KOPT-K1 (cell line): ENCODE measurements around the gene RPL31.

Experiments
- H3K27ac ChIP-seq: fragments of 200-600 bp; sonication (generic); 2 replicates; pipeline ENCODE4 v1.5.1; 2016; ENCODE audit warnings: antibody characterized with exemption, mild to moderate bottlenecking, low read depth, low read length; ENCODE audit not compliant: poor library complexity, severe bottlenecking
- H3K36me3 ChIP-seq: fragments of 200-600 bp; sonication (generic); 2 replicates; pipeline ENCODE4 v1.5.1; 2017; ENCODE audit warnings: antibody characterized with exemption, mild to moderate bottlenecking, low read length, moderate library complexity; ENCODE audit not compliant: insufficient read depth
- H3K9me3 ChIP-seq: fragments of 200-600 bp; sonication (generic); 2 replicates; pipeline ENCODE4 v1.5.1; 2017; ENCODE audit warnings: antibody characterized with exemption, low read length, mild to moderate bottlenecking; ENCODE audit not compliant: insufficient read depth, poor library complexity, severe bottlenecking

RPL31 gene

DNA sequence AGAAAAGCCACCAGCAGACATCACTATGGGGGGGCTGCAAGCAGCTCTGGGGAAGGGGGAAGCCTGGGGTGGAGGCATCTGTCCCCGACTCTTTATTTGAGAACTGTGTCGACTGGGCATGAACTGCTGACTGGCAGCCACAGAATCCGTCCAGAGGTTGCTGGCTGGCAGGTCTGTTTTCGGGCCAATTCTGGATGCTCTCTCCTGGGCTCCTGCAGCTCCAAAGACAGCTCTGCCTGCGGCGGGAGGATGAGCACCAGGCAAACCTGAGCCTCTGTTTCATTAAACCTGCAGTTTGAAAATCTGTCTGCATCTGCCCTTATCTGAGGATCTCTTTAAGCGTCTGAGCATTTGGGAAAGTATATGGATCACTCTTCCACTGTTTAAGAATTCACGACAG, 34.4 kb upstream of the RPL31 start:
- H3K36me3 ChIP-seq: peaks cover 44% of the 10 kb centered on the region
- H3K9me3 ChIP-seq: no peaks in the 10 kb centered on the region
- no peak overlapping the region for H3K27ac ChIP-seq

DNA sequence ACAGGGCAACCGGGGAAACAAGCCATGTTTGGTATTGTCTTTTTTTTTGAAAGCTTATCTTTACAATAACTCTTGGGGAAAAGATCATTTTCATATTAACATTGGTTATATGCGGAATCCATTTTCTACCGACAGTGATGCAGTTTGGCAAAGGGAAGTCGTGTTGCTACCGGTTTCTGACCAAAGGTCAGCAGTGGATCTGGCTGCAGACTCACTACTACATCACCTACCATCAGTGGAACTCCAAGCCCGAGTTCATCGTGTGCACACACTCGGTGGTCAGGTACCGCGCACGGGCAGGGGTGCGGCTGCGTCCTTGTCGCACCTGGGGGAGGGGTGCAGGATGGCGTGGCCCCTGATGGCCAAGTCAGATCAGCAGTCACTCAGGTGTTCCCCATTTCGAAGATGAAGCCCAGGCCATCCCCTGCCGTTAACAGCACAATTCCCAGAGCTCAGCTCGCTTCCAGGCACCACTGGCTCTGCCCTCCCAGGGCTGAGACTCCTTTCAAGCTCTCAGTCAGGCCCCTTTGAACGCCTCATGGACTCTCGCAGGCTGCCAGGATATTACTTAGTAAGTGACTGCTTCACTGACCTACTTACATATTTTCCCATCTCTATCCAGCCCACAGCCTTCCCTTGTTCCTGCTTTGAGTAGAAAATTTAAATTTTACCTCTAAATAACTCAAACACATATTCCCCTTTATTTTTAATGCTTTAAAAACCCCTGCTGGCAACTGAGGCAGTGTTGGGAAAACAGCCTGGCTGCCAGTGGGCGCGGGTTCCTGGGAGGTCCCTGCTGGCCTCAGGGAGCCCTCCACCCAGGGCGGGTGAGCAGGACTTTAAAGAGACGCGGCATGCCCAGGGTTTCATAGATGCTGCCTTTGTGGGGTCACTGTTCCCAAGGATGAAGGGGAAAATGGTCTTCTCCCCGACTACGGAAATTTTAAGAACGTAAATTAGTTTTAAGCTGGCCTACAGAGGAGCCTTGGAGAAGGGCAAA, 33.6 kb upstream of the RPL31 start:
- H3K36me3 ChIP-seq: peaks cover 49% of the 10 kb centered on the region
- H3K9me3 ChIP-seq: no peaks in the 10 kb centered on the region

DNA sequence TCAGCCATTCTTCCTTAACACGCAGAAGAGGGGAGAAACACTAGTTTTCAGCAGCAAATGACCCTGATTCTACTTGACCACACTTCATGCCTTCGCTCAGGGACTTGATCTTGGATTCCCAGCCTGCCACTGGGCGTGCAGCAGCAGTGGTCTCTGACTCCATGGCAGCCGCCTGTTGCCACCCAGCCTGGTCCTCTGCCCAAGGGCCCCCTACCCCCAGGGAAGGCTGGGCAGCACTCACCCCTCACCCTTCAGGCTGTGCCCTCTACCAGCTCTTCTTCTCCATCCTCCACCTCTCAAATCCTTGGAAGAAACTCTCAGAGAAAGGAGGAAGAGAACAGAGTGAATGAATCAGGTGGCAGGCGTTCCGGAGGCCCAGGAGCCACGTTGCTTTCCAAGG, 32.1 kb upstream of the RPL31 start:
- Histone ChIP-seq H3K27ac (no peak overlapping the region), H3K36me3 (peaks cover 61% of the 10 kb centered on the region), H3K9me3 (no peaks in the 10 kb centered on the region)

More for the DNA sequence above, 33.6 kb upstream of the RPL31 start:
- H3K27ac ChIP-seq: no peak overlapping the region

DNA sequence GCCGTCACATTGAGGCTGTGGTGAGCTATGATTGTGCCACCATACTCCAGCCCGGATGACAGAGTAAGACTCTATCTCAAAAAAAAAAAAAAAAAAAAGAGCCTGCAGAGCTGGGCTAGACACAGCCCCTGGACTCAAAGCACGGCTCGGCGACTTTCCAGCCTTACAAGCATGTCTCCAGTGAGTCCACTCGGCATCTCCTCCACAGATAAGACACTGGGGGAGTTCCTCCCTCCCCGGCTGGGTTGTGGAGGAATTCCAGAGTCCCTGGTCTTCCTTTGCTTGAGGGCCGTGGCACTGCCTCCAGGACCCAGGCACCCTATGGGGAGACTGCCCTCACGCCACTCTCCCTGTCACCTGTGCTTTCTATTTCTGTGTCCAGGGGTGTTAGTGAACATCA, 30.9 kb upstream of the RPL31 start:
- no peak overlapping the region for H3K27ac ChIP-seq
- H3K36me3 ChIP-seq: peaks cover 73% of the 10 kb centered on the region
- H3K9me3 ChIP-seq: no peaks in the 10 kb centered on the region

DNA sequence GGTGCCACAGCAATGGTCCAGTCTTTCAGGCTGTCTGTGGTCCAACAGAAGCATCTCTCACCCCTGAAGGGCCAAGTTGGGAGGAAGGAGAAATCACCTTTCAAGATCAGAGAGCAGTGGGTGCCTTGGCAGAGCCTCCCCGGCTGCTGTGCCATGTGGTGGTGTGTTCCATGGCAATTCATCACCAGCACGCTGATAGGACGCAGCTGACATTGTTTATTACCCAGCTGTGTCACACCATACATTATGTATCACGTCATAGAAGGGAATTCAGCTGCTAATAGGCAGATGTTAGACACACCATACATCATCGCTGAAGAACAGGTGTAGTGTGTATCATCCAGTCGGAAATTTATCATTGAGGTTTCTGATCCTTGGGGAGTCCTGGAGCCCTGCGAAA, 29.6 kb upstream of the RPL31 start:
- Histone ChIP-seq H3K27ac (no peak overlapping the region), H3K36me3 (peaks cover 75% of the 10 kb centered on the region), H3K9me3 (no peaks in the 10 kb centered on the region)

DNA sequence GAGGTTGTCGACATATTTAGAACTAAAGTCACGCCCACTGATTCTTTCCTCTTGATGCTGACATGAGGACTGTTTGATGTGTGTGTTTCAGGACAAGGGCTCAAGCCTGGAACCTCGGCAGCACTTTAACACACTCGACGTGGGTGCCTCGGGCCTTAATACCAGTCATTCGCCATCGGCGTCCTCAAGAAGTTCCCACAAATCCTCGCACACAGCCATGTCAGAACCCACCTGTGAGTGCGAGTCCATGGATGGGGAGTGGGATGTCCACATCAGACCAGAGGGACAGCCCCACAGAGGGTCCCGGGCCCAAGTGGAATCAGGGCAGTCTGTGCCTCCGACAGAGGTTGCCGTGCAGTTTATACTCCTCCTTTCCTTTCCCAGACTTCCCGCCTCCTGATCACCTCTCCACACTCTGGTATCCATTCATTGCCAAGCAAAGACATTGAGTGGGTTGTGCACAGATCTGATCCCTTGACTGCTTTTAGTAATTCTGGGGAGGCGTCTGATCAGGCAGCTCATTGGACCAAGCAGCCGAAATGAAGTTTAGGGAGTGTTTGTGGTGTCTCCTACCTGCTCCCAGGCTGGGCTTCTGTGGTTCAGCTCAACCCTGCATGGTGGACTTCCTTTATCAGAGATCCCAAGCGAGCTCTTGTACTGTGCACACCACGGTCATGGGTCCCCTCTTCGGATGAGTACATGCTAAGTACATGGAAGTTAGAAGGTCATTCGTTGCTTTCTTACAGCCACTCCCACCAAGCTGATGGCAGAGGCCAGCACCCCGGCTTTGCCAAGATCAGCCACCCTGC, 27.2 kb upstream of the RPL31 start:
- Histone ChIP-seq H3K27ac (no peak overlapping the region), H3K36me3 (peaks cover 56% of the 10 kb centered on the region), H3K9me3 (no peaks in the 10 kb centered on the region)

DNA sequence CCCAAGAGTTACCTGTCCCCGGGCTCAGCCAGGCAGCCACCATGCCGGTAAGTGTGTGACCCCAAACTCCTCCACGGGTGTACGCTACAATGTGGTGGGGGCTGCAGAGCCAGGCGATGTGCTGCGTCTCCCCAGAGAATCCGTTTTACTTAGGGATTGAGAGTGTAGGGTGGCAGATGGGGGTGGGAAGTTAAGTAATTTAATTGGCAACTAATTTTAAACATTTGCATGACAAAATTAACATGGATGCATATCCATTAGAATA, 26.6 kb upstream of the RPL31 start:
- H3K9me3 ChIP-seq: no peaks in the 10 kb centered on the region
- H3K36me3 ChIP-seq: peaks cover 55% of the 10 kb centered on the region
- H3K27ac ChIP-seq: no peak overlapping the region

DNA sequence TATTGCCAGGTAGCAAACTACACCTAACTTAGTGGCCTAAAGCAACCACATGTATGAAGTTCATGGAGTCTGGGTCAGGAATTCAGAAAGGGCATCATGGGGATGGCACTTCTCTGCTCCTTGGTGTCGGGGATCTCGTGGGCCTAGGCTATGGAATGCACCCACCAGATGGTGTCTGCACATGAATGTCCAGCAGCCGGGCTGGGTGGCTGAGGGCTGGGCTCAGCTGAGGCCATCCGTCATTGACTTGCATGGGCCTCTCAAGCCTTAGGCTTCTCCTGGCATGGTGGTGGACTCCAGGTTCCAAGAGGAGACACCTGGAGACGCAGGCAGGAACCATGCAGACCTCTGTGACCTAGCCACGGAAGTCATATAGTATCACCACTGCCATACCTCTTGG, 26.0 kb upstream of the RPL31 start:
- no peaks in the 10 kb centered on the region for H3K9me3 ChIP-seq
- H3K27ac ChIP-seq: no peak overlapping the region

DNA sequence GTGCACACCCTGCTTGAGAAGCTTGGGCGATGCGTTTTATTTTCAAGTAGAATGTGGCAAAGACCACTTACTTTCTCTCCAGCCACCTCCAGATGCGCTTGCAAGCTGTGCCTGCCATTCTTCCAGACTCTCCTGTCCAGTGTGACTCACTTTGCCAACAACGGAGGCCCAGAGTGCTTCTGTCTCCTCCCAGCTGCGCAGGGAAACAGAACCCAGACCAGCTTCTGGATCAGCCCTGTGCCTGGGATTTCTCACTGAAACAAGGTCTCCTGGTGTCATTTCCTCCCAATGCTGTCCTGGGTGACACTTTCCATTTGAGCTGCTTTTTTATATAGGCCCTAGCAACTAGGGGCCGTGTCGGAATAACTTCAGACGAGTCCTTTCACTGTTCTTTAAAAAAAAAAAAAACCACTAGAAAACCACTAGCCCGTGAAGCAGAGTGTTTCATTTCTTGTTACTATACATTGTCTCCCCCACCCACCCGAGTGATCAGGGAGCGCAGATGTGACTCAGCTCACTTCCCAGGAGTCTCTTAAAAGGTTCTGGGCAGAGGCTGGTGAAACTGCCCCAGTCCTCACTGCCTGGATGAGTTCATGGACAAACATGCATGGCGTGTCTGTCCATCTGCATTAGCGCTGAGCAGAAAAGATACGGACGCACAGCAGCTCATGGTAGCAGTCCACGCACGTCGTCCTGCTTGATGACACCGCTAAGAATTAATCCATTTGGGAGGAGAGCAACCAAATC, 25.3 kb upstream of the RPL31 start:
- H3K36me3 ChIP-seq: peaks cover 43% of the 10 kb centered on the region
- no peak overlapping the region for H3K27ac ChIP-seq
- H3K9me3 ChIP-seq: no peaks in the 10 kb centered on the region

More for the DNA sequence above, 26.0 kb upstream of the RPL31 start:
- peaks cover 51% of the 10 kb centered on the region for H3K36me3 ChIP-seq

DNA sequence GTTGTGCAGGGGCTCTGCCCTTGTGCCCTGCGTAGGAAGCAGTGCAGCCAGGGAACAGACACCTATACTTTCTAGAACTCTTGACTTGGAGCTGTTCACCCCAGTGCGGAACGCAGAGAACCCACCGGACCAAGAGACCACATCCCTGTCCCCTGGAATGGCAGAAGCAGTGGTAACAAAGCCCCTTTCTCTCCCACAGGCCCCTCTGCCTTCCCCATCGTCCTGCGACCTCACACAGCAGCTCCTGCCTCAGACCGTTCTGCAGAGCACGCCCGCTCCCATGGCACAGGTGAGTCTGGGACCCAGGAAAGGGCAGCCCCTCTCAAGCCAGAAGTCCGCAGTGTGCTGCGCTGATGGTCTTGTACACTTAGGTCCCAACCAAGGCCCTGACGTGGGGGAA, 24.6 kb upstream of the RPL31 start:
- no peak overlapping the region for H3K27ac ChIP-seq

DNA sequence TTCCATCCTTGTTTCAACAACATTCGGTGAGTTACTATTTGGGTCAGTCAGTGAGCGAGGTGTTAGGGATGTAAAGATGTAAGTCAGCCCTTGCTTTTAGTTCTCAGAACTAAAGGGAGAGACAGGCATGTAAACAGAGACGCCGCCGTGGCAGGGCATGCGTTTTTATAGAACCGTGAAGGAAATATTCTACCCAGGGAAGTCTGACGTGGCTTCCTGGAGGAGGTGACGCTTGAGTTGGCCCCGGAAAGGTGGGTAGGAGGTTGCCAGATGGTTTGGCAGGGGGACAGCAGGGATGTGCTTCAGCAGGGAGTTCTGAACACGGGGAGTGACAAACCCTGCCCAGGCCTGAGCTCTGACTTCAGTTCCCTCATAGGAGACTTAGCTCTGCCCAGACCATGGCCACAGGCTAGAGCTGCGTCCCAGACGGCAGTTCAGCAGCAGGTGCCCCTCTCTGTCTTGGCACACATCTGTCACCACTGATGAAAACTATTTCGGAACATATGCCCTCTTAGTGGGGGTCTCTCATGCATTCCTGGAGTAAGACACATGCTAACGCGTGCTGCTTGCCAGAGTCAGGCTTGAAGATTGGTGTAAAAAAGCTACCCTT, 23.4 kb upstream of the RPL31 start:
- H3K27ac ChIP-seq: no peak overlapping the region
- H3K36me3 ChIP-seq: peaks cover 46% of the 10 kb centered on the region
- no peaks in the 10 kb centered on the region for H3K9me3 ChIP-seq

More for the DNA sequence above, 24.6 kb upstream of the RPL31 start:
- Histone ChIP-seq H3K9me3 (no peaks in the 10 kb centered on the region), H3K36me3 (peaks cover 44% of the 10 kb centered on the region)

DNA sequence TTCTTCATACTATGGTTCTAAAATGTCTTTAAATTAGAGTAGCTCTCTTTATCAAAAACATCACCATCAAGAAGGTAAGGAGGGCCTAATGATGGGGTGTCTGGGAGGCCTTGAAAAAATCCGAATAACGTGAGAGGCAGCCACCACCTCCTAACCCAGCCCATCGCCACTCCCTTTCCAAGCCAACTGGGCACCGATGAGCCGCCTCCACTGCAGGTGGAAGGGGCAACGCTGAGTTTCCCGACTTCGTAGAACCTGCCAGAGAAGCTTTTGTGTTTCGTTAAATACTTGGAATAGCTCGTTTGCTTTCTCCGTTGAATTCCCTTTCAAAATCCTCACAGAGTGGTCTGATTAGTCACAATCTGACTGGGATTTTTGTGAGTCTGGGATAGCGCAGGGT, 22.0 kb upstream of the RPL31 start:
- Histone ChIP-seq H3K27ac (no peak overlapping the region), H3K36me3 (peaks cover 39% of the 10 kb centered on the region), H3K9me3 (no peaks in the 10 kb centered on the region)

DNA sequence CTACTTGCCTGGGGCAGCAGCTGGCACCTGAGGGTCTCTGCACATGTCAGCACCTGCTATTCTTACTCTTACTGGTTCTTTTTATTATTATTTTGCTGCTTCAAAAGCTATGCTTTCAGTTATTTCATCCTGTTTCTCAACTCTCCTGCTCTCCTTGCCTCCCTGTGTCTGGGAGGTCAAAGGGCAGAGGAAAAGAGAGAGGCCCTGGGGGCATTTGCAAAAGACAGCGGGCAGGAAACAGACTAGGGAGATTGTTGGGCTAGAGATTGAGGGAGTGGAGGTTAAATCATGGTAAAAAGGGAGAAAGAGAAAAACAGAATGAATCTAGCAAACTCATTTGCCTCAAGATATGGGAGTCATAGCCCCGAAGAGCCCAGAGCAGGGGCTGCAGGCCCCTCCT, 21.1 kb upstream of the RPL31 start:
- H3K9me3 ChIP-seq: no peaks in the 10 kb centered on the region
- H3K36me3 ChIP-seq: peaks cover 30% of the 10 kb centered on the region
- peak overlapping the region; percentile 4 for H3K27ac ChIP-seq

DNA sequence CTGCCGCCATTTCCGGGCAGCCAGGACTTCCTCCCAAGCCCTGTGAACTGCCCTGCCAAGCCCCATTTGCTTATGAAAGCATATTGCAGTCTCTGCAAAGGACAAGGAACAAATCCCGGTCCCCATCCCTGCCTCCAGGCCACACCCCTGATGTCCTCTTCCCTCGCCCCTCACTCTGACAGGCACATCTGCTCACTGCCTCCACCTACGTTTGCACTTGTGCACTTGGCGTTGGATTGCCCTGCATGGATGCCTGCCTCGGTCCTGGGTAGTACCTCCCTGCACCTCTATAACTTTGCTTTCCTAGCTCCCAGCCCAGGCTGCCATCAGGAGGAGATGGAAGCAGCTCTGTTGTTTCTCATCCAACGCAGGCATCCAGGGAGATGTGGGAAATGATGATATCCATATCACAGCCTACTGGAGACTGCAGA, 19.6 kb upstream of the RPL31 start:
- peaks cover 26% of the 10 kb centered on the region for H3K36me3 ChIP-seq

DNA sequence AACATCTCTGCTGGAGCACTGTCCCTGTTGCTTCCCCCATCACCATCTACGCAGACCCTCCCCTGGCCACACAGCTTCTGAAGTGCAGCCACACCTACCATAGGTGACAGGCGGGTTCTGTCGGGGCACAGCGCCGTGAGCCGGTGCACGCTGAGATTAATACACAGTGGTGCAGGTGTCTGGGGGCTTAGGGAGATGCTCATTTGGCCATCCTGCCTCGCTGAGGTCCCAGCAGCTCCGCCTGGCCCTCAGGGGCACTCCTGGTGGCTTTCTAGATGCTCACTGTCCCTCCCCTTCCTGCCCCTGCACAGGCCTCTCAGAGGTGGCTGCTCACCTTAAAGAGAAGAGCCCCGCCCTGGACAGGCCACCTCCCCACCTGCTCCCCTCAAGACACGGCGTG, 18.9 kb upstream of the RPL31 start:
- Histone ChIP-seq H3K9me3 (no peaks in the 10 kb centered on the region), H3K36me3 (peaks cover 34% of the 10 kb centered on the region), H3K27ac (no peak overlapping the region)

More for the DNA sequence above, 19.6 kb upstream of the RPL31 start:
- Histone ChIP-seq H3K9me3 (no peaks in the 10 kb centered on the region), H3K27ac (no peak overlapping the region)
